GM19324 (cell line): ENCODE results near the gene ZNHIT6.

Source experiments
- ATAC-seq: cut with Tn5 transposase; IDR thresholded peaks from one replicate; pipeline ENCODE4 v1.9.1; 2021; ENCODE audit warnings: mild to moderate bottlenecking, moderate library complexity; ENCODE audit not compliant: unreplicated experiment, low FRiP score

ZNHIT6 gene

DNA sequence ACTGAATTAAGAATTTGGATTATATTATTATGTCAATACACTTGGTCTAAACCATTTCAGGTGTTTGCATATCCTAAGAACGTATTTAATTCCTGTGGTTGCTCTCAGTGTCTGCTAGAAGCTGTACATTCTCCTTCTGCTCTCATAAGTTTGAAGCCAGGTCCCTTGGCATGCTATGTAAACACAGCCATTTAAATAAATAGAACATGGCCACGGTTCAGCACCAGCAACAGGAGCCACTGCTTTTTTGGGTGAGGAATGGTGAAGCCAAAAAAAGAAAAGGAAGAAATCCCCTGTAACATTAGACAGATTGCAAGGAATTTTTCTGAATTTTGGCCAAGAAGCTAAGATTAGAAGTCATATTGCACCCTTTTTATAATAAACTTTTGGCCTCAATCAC lies 108.6 kb downstream of the ZNHIT6 start:
- no peak for ATAC-seq
